ENCODE results near the gene ADAM8. TPM values are rescaled to one million over a fixed set of nuclear protein-coding genes. Genes with fewer than 3 reads are reported as not detected.

Gene ADAM8
- total and polyA plus RNA-seq, 10 of the 15 experiments (the other 5 are each of a cell fraction or from before 2014, with no cell fraction given), result 0.37 to 92.7 (median 21.7) TPM

GRCh38 chr10:133257489-133258065, 19.1 kb downstream of the ADAM8 start:
- ChIA-PET SMC1A (ENCODE audit: uncharacterized antibody, unreplicated experiment) (interaction anchor here (1.4 kb wide), 1 partner anchor 20 kb away, joined by 5 read pairs; no protein-coding TSS in a partner anchor), RAD21 (ENCODE audit: unreplicated experiment) (interaction anchor here (1.6 kb wide), 1 partner anchor 19 kb away, joined by 3 read pairs; the partner anchor contains the start of gene ADAM8), CTCF (interaction anchor here (0.7 to 2.2 kb wide), 6 partner anchors 18 to 61 kb away, joined by 3 to 12 read pairs (median 5); no protein-coding TSS in a partner anchor), POLR2A (interaction anchor here (1.8 kb wide), 1 partner anchor 17 kb away, joined by 7 read pairs; no protein-coding TSS in a partner anchor)
- FAIRE-seq, result no peak
- no peak for DNase-seq (ENCODE audit: low read depth, low spot score)
- peak; percentile 44; the same call in 1 of the 2 replicates for TF ChIP-seq RAD21 (IDR thresholded peaks at IDR 0.05; ENCODE audit: insufficient read depth, low read depth, low read length)
- TF ChIP-seq SMARCA5 (IDR thresholded peaks at IDR 0.05), result no peak
- TF ChIP-seq ZNF207 (IDR thresholded peaks at IDR 0.05; ENCODE audit: borderline replicate concordance), result no peak
- no peak for TF ChIP-seq HCFC1 (IDR thresholded peaks at IDR 0.05; ENCODE audit: low read length)
- TF ChIP-seq CTCF (IDR thresholded peaks at IDR 0.05 in 2 of 3, conservative IDR thresholded peaks at IDR 0.05 in 1 of 3; ENCODE audit: control insufficient read depth in 2 of 3, extremely low read depth in 1 of 3, insufficient read depth in 1 of 3, low read depth in 3 of 3, low read length in 3 of 3), result peak; percentile 26 to 50 (median 27); a peak in 4 of 6 replicates
- TF ChIP-seq HSF1 (IDR thresholded peaks at IDR 0.05; ENCODE audit: low read depth, low read length), result no peak
- no peak for TF ChIP-seq EZH2 (IDR thresholded peaks at IDR 0.05; ENCODE audit: borderline replicate concordance, control insufficient read depth, low read depth, low read length)
- peak; percentile 67; the same call in 1 of the 2 replicates for TF ChIP-seq EED (IDR thresholded peaks at IDR 0.05; ENCODE audit: low read depth)
- TF ChIP-seq CBX3 (IDR thresholded peaks at IDR 0.05; ENCODE audit: borderline replicate concordance, low read depth), result no peak
- peak; percentile 27 to 53; a peak in 2 of 4 replicates for TF ChIP-seq IKZF2 (IDR thresholded peaks at IDR 0.05)
- no peak for TF ChIP-seq POU2F2 (IDR thresholded peaks at IDR 0.05; ENCODE audit: borderline replicate concordance, low read depth, low read length)
- TF ChIP-seq ZZZ3 (IDR thresholded peaks at IDR 0.05; ENCODE audit: control insufficient read depth, insufficient read length, low read depth), result no peak
- peak; percentile 27; the same call in 1 of the 2 replicates for TF ChIP-seq IKZF1 (conservative IDR thresholded peaks at IDR 0.05)
- TF ChIP-seq PRDM15 (CRISPR knock-in tag; IDR thresholded peaks at IDR 0.05), result no peak
- no peak for TF ChIP-seq NFYA (IDR thresholded peaks at IDR 0.05; ENCODE audit: borderline replicate concordance, low read depth, low read length)
- in situ Hi-C loops (cut with MboI) (no loop called here), intact Hi-C loops (cut with micrococcal nuclease; ENCODE audit: unreplicated experiment) (no loop called here)
- Histone ChIP-seq H3K79me2 (ENCODE audit: control insufficient read depth, insufficient read depth, low read length) (no peaks in the 10 kb centered on the region), H3K27me3 (replicated peaks in 1 of 2; ENCODE audit: control insufficient read depth in 2 of 2, insufficient read depth in 2 of 2, low read length in 1 of 2) (no peaks in the 10 kb centered on the region), H3K36me3 (ENCODE audit: control insufficient read depth in 2 of 2, insufficient read depth in 2 of 2, low read length in 1 of 2) (no peaks in the 10 kb centered on the region), H3K27ac (ENCODE audit: control insufficient read depth, insufficient read depth) (no peak overlapping the region), H3K4me3 (no peak overlapping the region), H3K9me3 (replicated peaks; ENCODE audit: control insufficient read depth, insufficient read depth, low read length) (no peaks in the 10 kb centered on the region), H2AFZ (ENCODE audit: control insufficient read depth, low read depth, low read length) (peak overlapping the region; percentile 63), H3K4me1 (ENCODE audit: control insufficient read depth, insufficient read depth, low read length) (peaks cover 30% of the 10 kb centered on the region), H4K20me1 (ENCODE audit: control insufficient read depth, insufficient read depth) (no peaks in the 10 kb centered on the region), H3K9ac (ENCODE audit: control insufficient read depth, insufficient read depth, low read length) (no peak overlapping the region), H3K4me2 (ENCODE audit: control insufficient read depth, insufficient read depth) (peak overlapping the region; percentile 57)
- ATAC-seq, result peak; percentile 13
- 11% methylated on average over 25 of the region's 27 CpGs for WGBS (ENCODE audit: insufficient coverage, insufficient replicate concordance, low lambda C conversion rate, missing lambda C conversion rate)
- BruUV-seq (replicated peaks), result no TSS peak
